Measurements from ENCODE around the gene PDSS2. TPM values are rescaled to one million over a fixed set of nuclear protein-coding genes. Genes with fewer than 3 reads are reported as not detected.

The PDSS2 gene
- polyA plus RNA-seq, 4 donors = 6.5 to 14.8 (median 11.6) TPM

DNA sequence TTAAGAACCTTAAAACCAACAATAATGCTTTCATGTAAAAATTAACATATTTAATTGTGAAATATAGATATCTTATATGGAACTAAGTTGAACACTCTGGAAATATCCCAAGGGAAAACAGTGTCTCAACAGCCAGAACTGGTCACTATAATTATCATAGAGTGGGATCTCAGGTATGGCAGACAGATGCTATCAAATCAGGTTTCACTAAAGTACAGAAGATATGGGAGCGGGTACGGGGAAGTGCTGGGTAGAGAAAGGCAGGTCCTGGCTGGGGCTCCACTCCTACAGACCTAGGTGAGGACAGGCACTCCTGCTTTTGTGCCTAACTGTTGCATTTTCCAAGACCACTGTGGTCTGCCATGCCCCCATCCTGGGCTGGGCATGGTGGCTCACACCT, 215.9 kb downstream of the PDSS2 start:
- FAIRE-seq = no peak
- 94 to 98% (median 97%) methylated on average over 2 of the region's 2 CpGs for WGBS, 3 donors
- DNase-seq = no peak

DNA sequence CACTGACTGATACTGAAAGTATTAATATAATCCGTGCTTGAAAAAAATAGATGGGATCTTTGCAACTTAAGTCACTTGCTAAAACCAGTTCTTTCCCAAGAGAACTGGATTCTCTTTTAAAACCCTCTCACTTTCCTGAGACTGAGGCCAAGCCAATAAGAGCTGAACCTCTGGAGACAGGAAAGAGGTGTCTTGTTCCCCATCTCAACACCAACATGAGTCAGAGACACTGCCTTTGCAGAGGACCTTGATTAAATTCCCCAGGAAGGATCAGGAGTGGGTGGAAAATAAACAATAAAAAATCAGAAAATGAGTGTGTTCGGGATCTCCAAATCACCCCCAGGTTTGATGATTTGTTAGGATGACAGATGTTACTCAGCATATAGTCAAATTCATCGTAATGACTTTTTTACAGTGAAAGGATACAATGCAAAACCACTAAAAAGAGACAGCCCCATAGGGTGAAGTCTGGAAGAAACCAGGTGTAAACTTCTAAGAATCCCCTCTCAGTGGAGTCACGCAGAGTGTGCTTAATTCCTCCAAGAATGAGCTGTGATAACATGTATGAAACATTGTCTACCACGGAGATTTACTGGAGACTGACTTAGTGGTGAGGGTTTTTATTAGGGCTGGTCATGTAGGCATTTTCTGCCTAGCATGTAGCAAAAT, 221.2 kb downstream of the PDSS2 start:
- no peaks in the 10 kb centered on the region for H3K9me3 ChIP-seq (ENCODE audit: control insufficient read depth in 2 of 2, insufficient read depth in 1 of 2, low read depth in 1 of 2, low read length in 1 of 2)
- no peaks in the 10 kb centered on the region for H3K27me3 ChIP-seq (ENCODE audit: control insufficient read depth in 3 of 3, insufficient read depth in 3 of 3, low read length in 3 of 3)
- no peak for DNase-seq
- no peak for FAIRE-seq
- 91 to 96% (median 95%) methylated on average over 5 of the region's 5 CpGs for WGBS, 3 donors
- H3K4me1 ChIP-seq (ENCODE audit: control insufficient read depth in 3 of 3, insufficient read depth in 2 of 3, low read depth in 1 of 3, low read length in 2 of 3) = no peaks in the 10 kb centered on the region
- H3K27ac ChIP-seq (ENCODE audit: low read depth in 1 of 3, low read length in 2 of 3) = no peak overlapping the region
- H3K4me3 ChIP-seq (ENCODE audit: low read depth in 1 of 3, low read length in 3 of 3) = no peak overlapping the region
- H3K36me3 ChIP-seq (ENCODE audit: control insufficient read depth in 3 of 3, insufficient read depth in 2 of 3, low read depth in 1 of 3, low read length in 3 of 3) = peaks cover 0 to 11% (median 0%) of the 10 kb centered on the region in 3 donors

More for the DNA sequence above, 215.9 kb downstream of the PDSS2 start:
- Histone ChIP-seq H3K27me3 (ENCODE audit: control insufficient read depth in 3 of 3, insufficient read depth in 3 of 3, low read length in 3 of 3) (no peaks in the 10 kb centered on the region), H3K27ac (ENCODE audit: low read depth in 1 of 3, low read length in 2 of 3) (no peak overlapping the region), H3K4me1 (ENCODE audit: control insufficient read depth in 3 of 3, insufficient read depth in 2 of 3, low read depth in 1 of 3, low read length in 2 of 3) (no peaks in the 10 kb centered on the region), H3K9me3 (ENCODE audit: control insufficient read depth in 2 of 2, insufficient read depth in 1 of 2, low read depth in 1 of 2, low read length in 1 of 2) (no peaks in the 10 kb centered on the region), H3K36me3 (ENCODE audit: control insufficient read depth in 3 of 3, insufficient read depth in 2 of 3, low read depth in 1 of 3, low read length in 3 of 3) (peaks cover 0 to 4% (median 0%) of the 10 kb centered on the region in 3 donors), H3K4me3 (ENCODE audit: low read depth in 1 of 3, low read length in 3 of 3) (no peak overlapping the region)

DNA sequence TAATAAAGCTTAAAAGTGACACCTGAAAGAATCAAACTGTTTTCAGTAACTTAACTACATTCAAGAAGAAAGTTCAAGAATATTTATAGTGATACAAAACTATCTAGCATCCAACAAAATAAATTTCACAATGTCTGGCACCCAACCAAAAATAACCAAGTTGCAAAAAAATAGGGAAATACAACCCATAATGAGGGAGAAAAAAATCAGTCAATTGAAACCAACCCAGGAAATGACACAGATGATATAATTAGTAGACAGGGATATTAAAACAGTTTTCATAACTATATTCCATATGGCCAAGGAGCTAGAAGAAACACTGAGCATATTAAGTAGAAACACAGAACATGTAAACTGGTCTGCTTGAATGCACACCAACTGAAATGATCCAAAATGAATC, 223.9 kb downstream of the PDSS2 start:
- FAIRE-seq = no peak
- H3K36me3 ChIP-seq (ENCODE audit: control insufficient read depth in 3 of 3, insufficient read depth in 2 of 3, low read depth in 1 of 3, low read length in 3 of 3) = peaks cover 0 to 9% (median 0%) of the 10 kb centered on the region in 3 donors

DNA sequence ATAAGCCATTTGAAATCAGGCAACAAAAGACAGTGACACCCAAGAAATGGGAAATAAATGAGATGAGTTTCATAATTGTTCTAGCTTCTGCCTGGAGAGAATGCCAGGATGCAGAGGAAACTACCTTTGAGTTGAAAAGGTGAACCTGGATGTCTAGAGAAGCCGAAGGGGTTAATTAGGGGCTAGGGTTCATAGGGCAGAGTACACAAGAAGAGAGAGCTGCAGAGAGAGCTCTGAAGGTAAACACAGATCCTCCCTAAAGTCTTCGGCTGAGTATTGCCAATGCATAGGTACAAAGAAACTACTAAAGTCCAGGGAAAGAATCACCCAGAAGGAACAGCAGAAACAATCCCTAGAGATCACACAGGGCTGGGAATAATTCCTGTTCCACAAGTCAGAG, 224.4 kb downstream of the PDSS2 start:
- H3K4me3 ChIP-seq (ENCODE audit: low read depth in 1 of 3, low read length in 3 of 3) = no peak overlapping the region
- FAIRE-seq (no peak), DNase-seq (peak in 1 of 2 donors; percentile 11)
- H3K27me3 ChIP-seq (ENCODE audit: control insufficient read depth in 3 of 3, insufficient read depth in 3 of 3, low read length in 3 of 3) = no peaks in the 10 kb centered on the region
- WGBS, 3 donors = 39 to 59% (median 44%) methylated on average over 2 of the region's 2 CpGs
- no peaks in the 10 kb centered on the region for H3K9me3 ChIP-seq (ENCODE audit: control insufficient read depth in 2 of 2, insufficient read depth in 1 of 2, low read depth in 1 of 2, low read length in 1 of 2)
- H3K36me3 ChIP-seq (ENCODE audit: control insufficient read depth in 3 of 3, insufficient read depth in 2 of 3, low read depth in 1 of 3, low read length in 3 of 3) = peaks cover 0 to 9% (median 0%) of the 10 kb centered on the region in 3 donors
- H3K27ac ChIP-seq (ENCODE audit: low read depth in 1 of 3, low read length in 2 of 3) = no peak overlapping the region
- no peaks in the 10 kb centered on the region for H3K4me1 ChIP-seq (ENCODE audit: control insufficient read depth in 3 of 3, insufficient read depth in 2 of 3, low read depth in 1 of 3, low read length in 2 of 3)

More for the DNA sequence above, 223.9 kb downstream of the PDSS2 start:
- no peak overlapping the region for H3K27ac ChIP-seq (ENCODE audit: low read depth in 1 of 3, low read length in 2 of 3)
- no peaks in the 10 kb centered on the region for H3K27me3 ChIP-seq (ENCODE audit: control insufficient read depth in 3 of 3, insufficient read depth in 3 of 3, low read length in 3 of 3)
- no peaks in the 10 kb centered on the region for H3K9me3 ChIP-seq (ENCODE audit: control insufficient read depth in 2 of 2, insufficient read depth in 1 of 2, low read depth in 1 of 2, low read length in 1 of 2)
- no peak for DNase-seq
- H3K4me1 ChIP-seq (ENCODE audit: control insufficient read depth in 3 of 3, insufficient read depth in 2 of 3, low read depth in 1 of 3, low read length in 2 of 3) = no peaks in the 10 kb centered on the region
- no peak overlapping the region for H3K4me3 ChIP-seq (ENCODE audit: low read depth in 1 of 3, low read length in 3 of 3)

DNA sequence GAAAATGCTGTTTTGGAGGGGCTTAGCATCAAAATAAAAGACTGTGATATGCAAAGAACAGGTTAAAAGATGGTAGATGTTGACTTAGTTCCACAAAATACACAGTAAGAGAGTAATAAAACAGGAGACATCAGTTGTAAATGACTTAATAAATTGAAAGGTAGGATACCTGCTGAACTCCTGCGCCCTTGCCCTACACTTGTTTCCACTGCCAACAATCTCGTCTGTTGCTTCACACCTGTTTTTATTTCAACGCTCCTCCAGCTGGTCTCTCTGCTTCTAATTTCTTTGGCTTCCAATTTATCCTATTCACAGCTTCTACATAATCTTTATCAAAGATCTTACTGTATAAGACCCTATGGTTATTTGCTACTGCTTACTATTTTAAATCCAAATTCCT, 228.1 kb downstream of the PDSS2 start:
- Histone ChIP-seq H3K4me3 (ENCODE audit: low read depth in 1 of 3, low read length in 3 of 3) (no peak overlapping the region), H3K9me3 (ENCODE audit: control insufficient read depth in 2 of 2, insufficient read depth in 1 of 2, low read depth in 1 of 2, low read length in 1 of 2) (no peaks in the 10 kb centered on the region), H3K4me1 (ENCODE audit: control insufficient read depth in 3 of 3, insufficient read depth in 2 of 3, low read depth in 1 of 3, low read length in 2 of 3) (no peaks in the 10 kb centered on the region), H3K27ac (ENCODE audit: low read depth in 1 of 3, low read length in 2 of 3) (no peak overlapping the region), H3K36me3 (ENCODE audit: control insufficient read depth in 3 of 3, insufficient read depth in 2 of 3, low read depth in 1 of 3, low read length in 3 of 3) (no peaks in the 10 kb centered on the region), H3K27me3 (ENCODE audit: control insufficient read depth in 3 of 3, insufficient read depth in 3 of 3, low read length in 3 of 3) (no peaks in the 10 kb centered on the region)
- no peak for FAIRE-seq
- peak in 1 of 2 donors; percentile 10 for DNase-seq
- WGBS, 3 donors = 31 to 71% (median 48%) methylated on average over 3 of the region's 3 CpGs

DNA sequence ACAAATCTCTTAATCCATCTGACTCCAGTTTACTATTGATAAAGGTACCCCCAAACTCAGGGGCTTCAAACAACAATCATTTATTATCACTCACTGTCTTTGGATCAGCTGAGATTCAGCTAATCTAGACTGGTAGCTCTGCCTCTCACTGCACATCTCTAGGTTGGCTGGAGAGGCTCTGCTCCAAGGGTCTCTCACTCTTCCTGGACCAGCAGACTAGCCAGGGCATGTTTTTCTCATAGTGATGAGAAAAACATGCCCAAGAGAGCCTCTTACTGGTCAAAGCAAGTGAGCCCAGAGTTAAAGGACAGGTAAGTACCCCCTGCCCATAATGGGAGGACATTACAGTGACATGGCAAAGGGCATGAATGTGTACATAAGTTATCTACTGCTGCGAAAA, 228.9 kb downstream of the PDSS2 start:
- H3K4me1 ChIP-seq (ENCODE audit: control insufficient read depth in 3 of 3, insufficient read depth in 2 of 3, low read depth in 1 of 3, low read length in 2 of 3) = no peaks in the 10 kb centered on the region
- H3K27ac ChIP-seq (ENCODE audit: low read depth in 1 of 3, low read length in 2 of 3) = no peak overlapping the region

DNA sequence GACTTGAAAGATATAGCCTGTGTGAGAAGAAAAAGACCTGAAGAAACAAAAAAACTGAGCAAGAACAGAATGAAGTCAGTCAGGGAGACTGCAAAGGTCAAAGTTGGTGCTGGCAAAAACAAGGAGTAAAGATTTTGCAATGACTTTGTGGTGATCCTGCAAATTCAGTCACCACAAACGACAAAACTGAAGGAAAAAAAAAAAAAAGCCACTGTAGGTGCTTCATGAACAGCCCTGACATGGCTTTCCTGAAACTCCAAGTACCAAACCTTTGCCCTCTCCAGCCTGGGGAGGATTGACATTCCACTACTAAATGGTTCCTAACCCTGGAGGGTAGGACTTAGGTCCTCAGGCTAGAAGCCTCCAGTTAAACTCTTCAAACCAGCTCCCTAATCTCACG, 229.3 kb downstream of the PDSS2 start:
- Histone ChIP-seq H3K36me3 (ENCODE audit: control insufficient read depth in 3 of 3, insufficient read depth in 2 of 3, low read depth in 1 of 3, low read length in 3 of 3) (no peaks in the 10 kb centered on the region), H3K27me3 (ENCODE audit: control insufficient read depth in 3 of 3, insufficient read depth in 3 of 3, low read length in 3 of 3) (no peaks in the 10 kb centered on the region), H3K4me3 (ENCODE audit: low read depth in 1 of 3, low read length in 3 of 3) (no peak overlapping the region), H3K27ac (ENCODE audit: low read depth in 1 of 3, low read length in 2 of 3) (no peak overlapping the region), H3K9me3 (ENCODE audit: control insufficient read depth in 2 of 2, insufficient read depth in 1 of 2, low read depth in 1 of 2, low read length in 1 of 2) (no peaks in the 10 kb centered on the region), H3K4me1 (ENCODE audit: control insufficient read depth in 3 of 3, insufficient read depth in 2 of 3, low read depth in 1 of 3, low read length in 2 of 3) (no peaks in the 10 kb centered on the region)
- WGBS, 3 donors = 72 to 86% (median 75%) methylated on average over 2 of the region's 2 CpGs
- no peak for FAIRE-seq
- DNase-seq = no peak

More for the DNA sequence above, 228.9 kb downstream of the PDSS2 start:
- Histone ChIP-seq H3K36me3 (ENCODE audit: control insufficient read depth in 3 of 3, insufficient read depth in 2 of 3, low read depth in 1 of 3, low read length in 3 of 3) (no peaks in the 10 kb centered on the region), H3K9me3 (ENCODE audit: control insufficient read depth in 2 of 2, insufficient read depth in 1 of 2, low read depth in 1 of 2, low read length in 1 of 2) (no peaks in the 10 kb centered on the region), H3K27me3 (ENCODE audit: control insufficient read depth in 3 of 3, insufficient read depth in 3 of 3, low read length in 3 of 3) (no peaks in the 10 kb centered on the region), H3K4me3 (ENCODE audit: low read depth in 1 of 3, low read length in 3 of 3) (no peak overlapping the region)
- 41 to 73% (median 72%) methylated on average over 1 of the region's 1 CpG for WGBS, 3 donors
- no peak for DNase-seq
- FAIRE-seq = no peak

DNA sequence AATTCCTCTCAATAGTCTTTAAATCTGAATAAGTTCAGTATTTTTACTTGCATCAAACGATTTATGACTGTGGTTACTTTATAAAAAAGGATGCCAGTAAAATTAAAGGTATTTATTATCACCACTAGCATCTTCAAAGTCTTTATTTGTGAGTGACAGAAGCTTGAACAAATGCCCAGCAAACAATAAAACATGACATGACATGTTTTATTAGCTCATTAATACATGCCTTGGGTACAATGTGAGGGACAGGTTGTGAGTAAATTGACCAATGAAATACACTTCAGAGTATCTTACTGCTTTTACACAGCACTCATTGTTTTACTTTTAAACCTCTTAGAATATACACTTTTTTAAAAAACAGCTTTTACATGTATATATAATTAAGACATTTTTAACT, 230.6 kb downstream of the PDSS2 start:
- 39 to 90% (median 53%) methylated on average over 1 of the region's 1 CpG for WGBS, 3 donors
- H3K9me3 ChIP-seq (ENCODE audit: control insufficient read depth in 2 of 2, insufficient read depth in 1 of 2, low read depth in 1 of 2, low read length in 1 of 2) = no peaks in the 10 kb centered on the region
- H3K36me3 ChIP-seq (ENCODE audit: control insufficient read depth in 3 of 3, insufficient read depth in 2 of 3, low read depth in 1 of 3, low read length in 3 of 3) = no peaks in the 10 kb centered on the region
- DNase-seq (no peak), FAIRE-seq (no peak)
- H3K4me3 ChIP-seq (ENCODE audit: low read depth in 1 of 3, low read length in 3 of 3) = no peak overlapping the region
- peaks cover 0 to 5% (median 0%) of the 10 kb centered on the region in 3 donors for H3K4me1 ChIP-seq (ENCODE audit: control insufficient read depth in 3 of 3, insufficient read depth in 2 of 3, low read depth in 1 of 3, low read length in 2 of 3)
- H3K27ac ChIP-seq (ENCODE audit: low read depth in 1 of 3, low read length in 2 of 3) = no peak overlapping the region
- H3K27me3 ChIP-seq (ENCODE audit: control insufficient read depth in 3 of 3, insufficient read depth in 3 of 3, low read length in 3 of 3) = no peaks in the 10 kb centered on the region

DNA sequence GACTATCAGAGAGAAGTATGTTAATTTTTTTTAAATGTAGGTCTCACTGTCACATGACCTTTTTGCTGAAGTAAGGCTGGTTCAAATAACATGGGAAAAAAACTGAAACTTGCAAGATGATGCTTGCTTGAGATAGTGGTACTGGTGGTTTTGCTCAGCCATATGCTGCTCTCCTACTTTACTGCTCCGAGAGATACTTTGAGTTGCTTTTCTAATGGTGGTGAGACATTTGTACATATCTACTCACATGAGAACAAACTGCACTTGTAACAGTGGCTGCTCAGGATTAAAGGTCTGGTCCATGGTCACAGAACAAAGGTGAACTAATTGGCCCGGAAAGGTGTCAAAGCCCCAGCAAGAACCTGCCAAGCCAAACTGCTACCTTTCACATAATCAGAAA, 237.8 kb downstream of the PDSS2 start:
- WGBS, 3 donors = 19 to 63% (median 34%) methylated on average over 2 of the region's 2 CpGs
- Histone ChIP-seq H3K4me3 (ENCODE audit: low read depth in 1 of 3, low read length in 3 of 3) (no peak overlapping the region), H3K9me3 (ENCODE audit: control insufficient read depth in 2 of 2, insufficient read depth in 1 of 2, low read depth in 1 of 2, low read length in 1 of 2) (no peaks in the 10 kb centered on the region), H3K36me3 (ENCODE audit: control insufficient read depth in 3 of 3, insufficient read depth in 2 of 3, low read depth in 1 of 3, low read length in 3 of 3) (no peaks in the 10 kb centered on the region), H3K27ac (ENCODE audit: low read depth in 1 of 3, low read length in 2 of 3) (peak overlapping the region in 2 of 3 donors; percentile 32 to 39), H3K4me1 (ENCODE audit: control insufficient read depth in 3 of 3, insufficient read depth in 2 of 3, low read depth in 1 of 3, low read length in 2 of 3) (peaks cover 0 to 5% (median 2%) of the 10 kb centered on the region in 3 donors), H3K27me3 (ENCODE audit: control insufficient read depth in 3 of 3, insufficient read depth in 3 of 3, low read length in 3 of 3) (no peaks in the 10 kb centered on the region)
- DNase-seq (peak; percentile 81 to 87), FAIRE-seq (no peak)

Data from small intestine (tissue), 7 donors.